Embryonic facial prominence (tissue), 1 donor: ENCODE results near the gene TJP2.
"Not testable (repeated sequence)": the region's sequence is repeated elsewhere in the genome, so short reads cannot be mapped to it uniquely, and the experiment has no call there.

ENCODE experiments used
- DNase-seq: peaks from one replicate; pipeline ENCODE4 v3.0.0-alpha.2; 2016; ENCODE audit errors: extremely low spot score

TJP2 gene

DNA sequence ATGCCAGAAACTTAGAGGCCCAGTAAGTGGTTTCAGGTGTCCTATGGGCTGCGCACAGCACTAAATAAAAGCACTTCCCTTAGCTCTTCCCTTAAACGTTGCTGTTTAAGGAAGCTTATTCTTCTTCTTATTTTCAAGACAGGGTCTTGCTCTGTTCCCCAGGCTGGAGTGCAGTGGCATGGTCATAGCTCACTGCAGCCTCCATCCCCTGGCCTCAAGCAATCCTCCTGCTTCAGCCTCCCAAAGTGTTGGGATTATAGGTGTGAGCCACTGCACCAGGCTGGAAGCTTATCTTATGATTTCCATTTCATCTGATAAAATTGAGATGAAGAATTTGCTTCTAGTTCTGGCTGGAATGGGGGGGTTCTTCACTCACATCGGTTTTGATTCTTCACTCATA is 15.6 kb upstream of the TJP2 start:
- DNase-seq = no peak

DNA sequence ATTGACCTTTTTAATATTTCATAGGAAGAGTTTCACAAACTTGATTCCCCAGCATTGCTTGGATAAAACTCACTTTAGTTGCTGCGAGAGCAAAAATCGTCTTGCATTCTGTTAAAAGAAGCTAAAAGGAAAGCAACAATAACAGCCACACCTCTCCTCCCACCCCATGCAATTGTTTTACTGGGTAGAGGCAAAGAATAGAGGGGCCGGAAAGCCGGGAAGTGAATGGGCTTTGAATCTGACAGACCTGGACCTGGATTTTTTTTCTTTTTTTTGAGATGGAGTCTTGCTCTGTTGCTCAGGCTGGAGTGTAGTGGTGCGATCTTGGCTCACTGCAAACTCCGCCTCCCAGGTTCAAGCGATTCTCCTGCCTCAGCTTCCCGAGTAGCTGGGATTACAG is 9.5 kb upstream of the TJP2 start:
- not testable (repeated sequence) for DNase-seq

GRCh38 chr9:69165581-69165980 is 8.5 kb upstream of the TJP2 start:
- DNase-seq = no peak

DNA sequence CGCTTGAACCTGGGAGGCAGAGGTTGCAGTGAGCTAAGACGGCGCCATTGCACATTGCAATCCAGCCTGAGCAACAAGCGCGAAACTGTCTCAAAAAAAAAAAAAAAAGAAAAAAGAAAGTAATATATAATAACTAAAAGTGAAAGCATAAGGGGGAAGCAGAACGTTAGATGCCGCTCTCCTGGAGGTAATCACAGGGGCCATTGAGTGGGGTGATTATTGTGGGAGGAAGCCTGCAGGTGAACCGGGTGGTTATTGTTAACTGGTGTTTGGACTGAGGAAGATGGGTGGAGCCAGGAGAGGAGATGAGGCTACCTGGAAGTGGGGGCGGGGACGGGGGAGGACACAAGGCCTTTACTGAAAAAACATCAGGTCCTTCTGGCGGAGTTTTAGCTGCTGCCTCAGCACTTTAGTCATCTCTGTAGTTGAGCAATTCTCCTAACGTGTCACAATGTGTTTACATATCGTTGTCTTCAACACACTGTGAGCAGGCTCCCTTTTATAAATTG is 5.3 kb upstream of the TJP2 start:
- no peak for DNase-seq

- no peak for DNase-seq
These were observed 3.8 kb upstream of the TJP2 start for GRCh38 chr9:69170231-69170630.

- no peak for DNase-seq
These were observed 3.0 kb upstream of the TJP2 start for GRCh38 chr9:69171049-69171448.

DNA sequence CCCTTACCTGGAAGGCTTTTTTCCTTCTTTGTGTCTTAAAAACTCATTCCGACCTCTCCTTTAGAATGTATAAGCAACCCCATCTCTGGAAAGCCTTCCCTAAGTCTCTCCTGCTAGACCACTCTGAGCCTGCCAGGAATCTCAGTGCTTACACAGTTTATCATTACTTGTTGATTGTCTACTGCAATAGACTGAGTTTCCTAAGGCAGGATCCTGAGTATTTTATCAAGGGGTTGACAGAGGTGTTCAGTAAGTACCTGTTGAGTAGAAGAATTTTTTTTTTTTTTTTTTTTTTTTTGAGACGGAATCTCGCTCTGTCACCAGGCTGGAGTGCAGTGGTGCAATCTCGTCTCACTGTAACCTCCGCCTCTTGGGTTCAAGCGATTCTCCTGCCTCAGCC is 2.6 kb upstream of the TJP2 start:
- DNase-seq = no peak

DNA sequence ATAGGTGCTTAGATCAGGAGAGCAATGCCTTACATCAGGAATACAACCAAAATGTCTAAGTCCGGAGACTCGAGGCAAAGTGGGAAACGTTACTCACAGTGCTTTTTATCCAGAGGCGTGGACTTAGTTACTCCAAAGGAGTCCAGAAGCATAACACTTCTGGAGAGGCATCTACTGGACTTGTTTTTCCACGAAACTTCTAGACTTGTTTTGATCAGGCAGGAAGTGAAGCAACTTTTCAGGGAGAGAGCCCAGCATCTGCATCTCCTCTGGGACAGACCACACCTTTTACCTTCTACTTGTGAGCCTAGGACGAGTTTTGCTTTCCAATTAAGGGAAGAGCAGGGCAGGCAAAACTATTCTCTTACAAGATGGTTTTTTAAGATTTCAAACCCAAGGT is 1.2 kb upstream of the TJP2 start:
- DNase-seq = no peak

DNA sequence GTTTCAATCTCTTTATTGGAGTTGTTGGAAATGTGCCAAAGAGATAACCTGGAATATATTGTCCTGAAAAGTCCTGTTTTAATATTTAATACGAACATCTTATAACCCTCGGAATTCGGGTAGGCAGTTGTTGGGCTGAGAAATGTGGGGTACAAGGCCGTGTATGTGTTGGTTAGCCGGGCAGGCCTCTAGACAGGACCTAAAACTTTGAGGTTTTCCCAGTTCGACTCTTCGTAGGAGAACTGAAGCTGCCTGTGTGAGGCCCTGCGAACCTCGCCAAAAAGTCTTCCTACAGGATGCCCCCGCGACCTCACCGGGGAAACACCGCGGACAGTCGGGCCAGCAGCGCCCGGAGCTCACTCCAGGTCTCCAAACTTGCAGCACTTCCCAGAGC is 583 bp upstream of the TJP2 start:
- no peak for DNase-seq

DNA sequence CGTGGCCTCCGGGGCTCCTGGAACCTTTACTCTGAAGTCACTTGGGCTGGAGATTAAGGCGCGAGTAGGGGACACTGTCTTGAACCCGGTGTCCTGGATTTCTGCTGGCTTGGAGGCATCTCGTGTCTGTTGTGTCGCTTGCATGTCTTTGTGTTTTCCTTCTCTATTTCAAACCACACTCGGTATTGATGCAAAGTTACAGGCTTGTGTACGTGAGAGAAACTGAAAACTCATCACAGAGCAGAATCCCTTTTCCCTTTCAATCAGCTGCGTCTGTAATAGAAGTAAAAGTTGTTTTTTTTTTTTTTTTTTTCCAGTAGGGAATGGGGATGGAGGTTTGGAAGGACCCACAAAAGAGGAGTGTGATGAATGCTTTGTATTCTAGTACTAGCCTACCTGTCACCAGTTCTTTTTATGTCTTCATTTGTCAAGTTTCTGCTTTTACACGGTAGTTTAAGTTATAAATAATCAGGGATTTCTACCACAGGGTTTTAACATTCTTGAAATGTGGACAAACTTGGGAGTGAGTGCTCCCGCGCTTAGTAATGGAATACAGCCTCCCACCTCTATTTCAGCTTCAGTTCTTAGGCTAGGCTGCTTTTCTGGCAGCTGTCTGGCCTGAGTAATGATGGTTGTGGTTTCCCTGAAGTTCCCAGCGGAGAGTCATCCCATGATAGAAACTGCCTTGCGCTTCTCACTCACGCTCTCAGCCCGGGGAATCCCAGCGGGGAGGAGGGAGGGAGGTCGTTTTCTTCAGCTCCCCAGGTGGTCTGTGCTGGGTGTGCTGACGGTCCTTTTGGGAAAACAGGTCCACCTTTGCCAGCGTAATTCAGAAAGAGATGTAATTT is 763 bp downstream of the TJP2 start:
- DNase-seq = no peak

DNA sequence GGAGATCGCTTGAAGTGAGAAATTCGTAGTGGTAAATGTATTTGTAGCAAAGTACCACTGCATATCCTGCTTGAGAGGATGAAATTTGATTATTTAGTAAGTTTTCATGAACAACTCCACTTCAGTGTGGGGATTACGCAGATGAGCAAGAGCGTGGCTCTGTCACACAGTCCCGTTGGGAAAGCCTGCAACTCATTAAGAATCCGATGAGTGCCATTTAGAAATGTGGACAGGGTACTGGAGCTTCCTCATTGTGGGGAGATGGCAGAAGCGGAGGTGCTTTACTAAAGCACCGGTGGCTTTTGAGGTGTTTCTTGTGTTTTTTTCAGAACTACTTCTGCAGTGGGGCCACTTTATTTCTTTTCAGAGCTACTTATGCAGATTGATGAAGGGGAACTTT is 1.4 kb downstream of the TJP2 start:
- no peak for DNase-seq

DNA sequence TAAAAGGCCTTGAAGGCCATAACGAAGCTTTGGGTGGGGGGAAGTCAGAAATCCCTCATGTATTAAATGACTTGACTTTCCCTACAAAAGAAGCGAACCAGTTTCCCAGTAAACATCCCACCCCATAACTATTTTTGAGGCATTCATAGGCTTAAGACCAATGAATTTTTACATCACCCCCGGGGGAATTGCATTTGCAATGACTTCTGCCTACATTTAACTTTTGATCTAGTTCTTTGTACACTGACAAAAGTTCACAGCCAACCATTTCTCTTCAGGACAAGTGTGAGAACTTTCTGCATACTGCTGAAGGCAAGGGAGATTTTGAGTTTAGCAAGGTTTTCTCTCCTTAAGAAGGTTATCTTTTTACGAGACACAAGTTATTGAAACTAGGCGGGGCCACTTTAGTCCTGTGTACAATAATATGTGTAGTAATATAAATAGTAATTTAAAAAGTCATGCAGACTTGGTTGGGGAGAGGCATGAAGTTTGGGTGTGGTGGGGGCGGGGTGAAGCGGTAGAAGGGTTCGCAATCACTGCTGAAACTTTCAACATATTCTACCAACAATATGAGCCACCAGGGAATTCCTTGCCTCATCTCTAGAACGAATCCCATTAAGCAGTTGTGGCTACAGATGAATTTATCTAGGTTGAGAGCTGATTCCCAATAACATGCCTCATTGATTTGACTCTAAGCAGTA is 2.5 kb downstream of the TJP2 start:
- DNase-seq = no peak

DNA sequence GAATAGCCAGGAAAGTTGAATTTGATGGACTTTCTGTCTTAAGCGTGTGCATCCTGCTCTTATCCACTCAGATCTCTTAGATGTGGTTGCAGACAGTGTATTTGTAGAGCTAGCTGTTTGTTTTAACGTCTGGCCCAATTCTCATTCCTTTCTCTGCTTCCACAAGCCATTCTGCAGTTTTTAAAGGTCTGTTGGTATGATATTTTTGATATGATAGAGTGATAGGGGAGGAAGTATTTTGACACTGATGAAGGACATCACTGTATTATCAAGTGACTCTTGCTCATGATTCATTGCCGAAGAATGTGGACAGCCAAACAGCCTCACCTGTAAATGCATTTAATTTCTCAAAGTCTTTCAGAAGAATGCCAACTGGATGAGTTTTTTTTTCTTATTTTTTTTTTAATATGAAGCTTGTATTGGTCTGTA is 4.5 kb downstream of the TJP2 start:
- no peak for DNase-seq

- DNase-seq = no peak
These were observed 5.0 kb downstream of the TJP2 start for GRCh38 chr9:69179037-69179436.

- DNase-seq = no peak
These were observed 6.1 kb downstream of the TJP2 start for GRCh38 chr9:69180200-69180599.

DNA sequence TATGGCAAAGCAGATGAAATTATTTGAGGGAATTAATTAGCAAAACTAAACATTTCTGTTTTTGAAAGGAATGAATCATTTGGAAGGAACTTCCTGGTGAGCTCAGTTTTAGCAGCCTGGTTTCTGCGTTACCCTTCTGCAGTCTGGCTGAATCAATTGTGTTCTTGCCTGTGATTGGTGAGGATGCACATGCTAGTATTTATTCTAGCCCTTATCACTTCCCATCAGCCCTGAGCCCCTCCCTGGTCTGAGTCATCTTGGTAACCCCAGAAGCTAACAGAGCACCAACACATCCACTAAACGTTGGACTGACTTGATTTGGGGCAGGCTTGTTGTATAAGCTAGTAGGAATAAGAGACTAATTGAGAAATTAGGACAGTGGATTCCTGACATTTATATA is 6.6 kb downstream of the TJP2 start:
- DNase-seq = no peak

- no peak for DNase-seq
These were observed 7.9 kb downstream of the TJP2 start for GRCh38 chr9:69181908-69182353.

DNA sequence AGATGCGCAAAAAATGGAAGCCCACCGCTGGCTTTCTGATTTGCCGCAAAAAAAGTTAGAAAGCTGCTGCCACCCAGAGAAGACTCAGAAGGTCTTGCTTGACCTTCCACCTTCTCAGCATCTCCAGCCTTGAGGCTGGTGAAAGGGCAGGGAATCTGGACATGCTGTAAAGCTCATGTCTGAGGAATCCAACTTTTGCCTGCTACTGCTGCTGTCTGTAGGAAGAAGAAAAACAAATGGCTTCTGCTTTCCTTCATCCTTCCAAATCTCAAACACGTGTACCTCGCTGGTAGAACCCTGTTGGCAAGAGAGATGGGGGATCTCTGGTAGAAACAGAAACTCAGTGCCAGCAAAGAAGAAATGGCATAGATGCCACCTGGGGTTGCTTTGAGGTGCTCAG is 10.2 kb downstream of the TJP2 start:
- DNase-seq = no peak

DNA sequence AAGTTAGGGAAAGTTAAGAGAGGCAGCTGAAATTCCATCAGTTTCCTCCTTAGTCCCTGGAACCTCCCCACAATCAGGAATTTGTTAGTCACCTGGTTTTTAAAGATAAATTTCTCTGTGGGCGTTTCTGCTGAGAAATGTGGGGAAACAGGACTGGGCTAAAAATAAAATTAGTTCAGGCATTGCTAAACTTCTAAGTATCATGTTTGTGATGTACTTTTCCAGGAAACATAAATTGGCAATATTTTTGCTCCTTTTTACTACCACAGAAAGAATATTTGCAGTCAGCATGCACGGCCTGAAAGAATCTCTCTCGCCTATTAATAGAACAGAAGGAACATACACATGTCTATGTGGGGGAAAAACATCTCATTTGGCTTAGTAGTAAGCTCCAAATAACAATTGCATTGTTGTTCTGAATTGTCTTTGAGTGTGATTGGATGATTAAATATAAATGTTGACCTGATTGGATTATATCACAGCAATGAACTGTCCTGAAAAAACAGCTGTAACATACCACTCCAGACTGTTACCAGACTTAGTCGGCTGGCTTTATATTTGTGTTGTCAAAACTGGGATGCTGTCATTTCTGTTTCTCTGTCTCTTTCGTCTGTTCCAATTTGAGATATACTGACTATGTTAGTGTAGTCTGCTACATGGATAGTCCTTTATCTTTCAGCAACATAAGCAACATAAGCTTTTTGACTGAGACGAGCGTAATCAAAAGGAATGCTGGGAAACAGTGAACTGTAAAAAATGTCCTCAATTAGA is 12.9 kb downstream of the TJP2 start:
- DNase-seq = no peak

DNA sequence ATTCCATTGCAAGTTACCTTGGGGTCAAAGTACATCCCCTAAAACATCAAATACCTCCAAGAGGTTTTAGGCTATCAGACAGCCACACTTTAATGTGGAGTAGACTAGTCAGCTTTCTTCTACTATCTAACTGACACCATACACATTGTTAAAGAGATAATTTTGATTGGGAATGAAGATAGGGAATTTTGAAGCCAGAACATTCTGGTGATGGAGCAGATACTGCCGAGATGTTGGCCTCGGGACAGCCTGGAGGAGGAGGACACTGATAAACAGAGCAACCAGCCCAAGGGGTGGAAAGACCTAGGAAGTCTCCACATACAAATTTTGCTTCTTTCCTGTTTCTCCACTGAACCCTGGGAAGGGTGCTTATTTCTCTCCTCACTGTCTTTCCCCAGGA is 14.9 kb downstream of the TJP2 start:
- DNase-seq = no peak

GRCh38 chr9:69190086-69190862 is 16.2 kb downstream of the TJP2 start:
- DNase-seq = no peak

- no peak for DNase-seq
These were observed 16.7 kb downstream of the TJP2 start for GRCh38 chr9:69190863-69191181.
